SK-N-SH (cell line): ENCODE data around the gene RILPL1. TPM values are rescaled to one million over a fixed set of nuclear protein-coding genes. Genes with fewer than 3 reads are reported as not detected.

ENCODE experiments used
- CTCF ChIA-PET: fragments of 300-600, 350-600 bp; formaldehyde crosslinking; extraction: SDS; loops from one replicate; lab custom pipeline; 2021; lab: Yijun Ruan, JAX
- POLR2A ChIA-PET: fragments of 350-600 bp; sonication (Branson Sonifier 250); formaldehyde crosslinking; extraction: SDS; loops from one replicate; lab custom pipeline; 2020; ENCODE audit warnings: antibody characterized with exemption, inconsistent platforms; lab: Yijun Ruan, JAX
- DNase-seq: peaks from one replicate; pipeline ENCODE4 v3.0.0; 2012
- H2AFZ ChIP-seq: fragments of 200-600 bp; sonication (generic); 2 replicates; pipeline ENCODE4 v1.8.1; 2016; ENCODE audit warnings: antibody characterized with exemption, mild to moderate bottlenecking, low read depth
- H3F3A ChIP-seq: fragments of 200-600 bp; sonication (generic); replicated peaks from 2 replicates; pipeline ENCODE3; 2016; ENCODE audit warnings: antibody characterized with exemption, mild to moderate bottlenecking; ENCODE audit not compliant: insufficient read depth
- H3K27ac ChIP-seq, 2 experiments: fragments of 200-500 bp in 1 of 2; fragments of 200-600 bp in 1 of 2; sonication (Bioruptor generic) in 1 of 2; sonication (generic), shearing (Covaris generic) in 1 of 2; 2 replicates each; pipeline versions ENCODE4 v1.5.1 to v1.6.1; 2014 to 2016; ENCODE audit warnings: low read depth in 2 of 2, inconsistent platforms in 1 of 2, low read length in 1 of 2, mild to moderate bottlenecking in 1 of 2, mixed read lengths in 1 of 2
- H3K27me3 ChIP-seq: fragments of 200-600 bp; sonication (generic), shearing (Covaris generic); 2 replicates; pipeline ENCODE4 v1.6.1; 2016; ENCODE audit warnings: mixed run types; ENCODE audit not compliant: insufficient read depth
- H3K36me3 ChIP-seq, 2 experiments: fragments of 200-500 bp in 1 of 2; fragments of 200-600 bp in 1 of 2; sonication (Bioruptor generic) in 1 of 2; sonication (generic) in 1 of 2; replicated peaks in 1 of 2; 2 replicates each; pipeline versions ENCODE3 to v1.5.1; 2014 to 2016; ENCODE audit warnings: low read length in 1 of 2, mild to moderate bottlenecking in 1 of 2; ENCODE audit not compliant: insufficient read depth in 2 of 2, control insufficient read depth in 1 of 2
- H3K4me1 ChIP-seq, 2 experiments: fragments of 200-500 bp in 1 of 2; fragments of 200-600 bp in 1 of 2; sonication (Bioruptor generic) in 1 of 2; sonication (generic), shearing (Covaris generic) in 1 of 2; 2 replicates each; pipeline versions ENCODE4 v1.5.1 to v1.6.1; 2014 to 2016; ENCODE audit warnings: low read depth in 1 of 2, low read length in 1 of 2, mixed run types in 1 of 2; ENCODE audit not compliant: insufficient read depth in 2 of 2, control insufficient read depth in 1 of 2
- H3K4me2 ChIP-seq: fragments of 200-600 bp; sonication (generic), shearing (Covaris generic); 2 replicates; pipeline ENCODE4 v1.6.1; 2017; ENCODE audit warnings: mixed run types
- H3K4me3 ChIP-seq, 2 experiments: fragments of 200-500 bp in 1 of 2; fragments of 200-600 bp in 1 of 2; sonication (Bioruptor generic) in 1 of 2; sonication (generic), shearing (Covaris generic) in 1 of 2; 2 replicates each; pipeline versions ENCODE4 v1.5.1 to v1.8.1; 2014 to 2016; ENCODE audit warnings: low read depth in 2 of 2, inconsistent platforms in 1 of 2, low read length in 1 of 2, mild to moderate bottlenecking in 1 of 2, mixed read lengths in 1 of 2, moderate library complexity in 1 of 2
- H3K79me2 ChIP-seq: fragments of 200-600 bp; sonication (generic); 2 replicates; pipeline ENCODE4 v1.8.1; 2017; ENCODE audit warnings: mild to moderate bottlenecking; ENCODE audit not compliant: insufficient read depth
- H3K9ac ChIP-seq: fragments of 200-600 bp; sonication (generic); 2 replicates; pipeline ENCODE4 v1.6.1; 2017; ENCODE audit warnings: mixed run types
- H3K9me2 ChIP-seq: fragments of 200-600 bp; sonication (generic); 2 replicates; pipeline ENCODE4 v1.6.1; 2017; ENCODE audit warnings: mixed run types
- H3K9me3 ChIP-seq: fragments of 200-600 bp; sonication (generic); 2 replicates; pipeline ENCODE4 v1.6.1; 2017; ENCODE audit warnings: mixed run types, mild to moderate bottlenecking, moderate library complexity
- H4K20me1 ChIP-seq: fragments of 200-600 bp; sonication (generic); 2 replicates; pipeline ENCODE4 v1.6.1; 2017; ENCODE audit warnings: mild to moderate bottlenecking, mixed run types; ENCODE audit not compliant: insufficient read depth
- ELF1 ChIP-seq: IDR thresholded peaks from 2 replicates; pipeline ENCODE4 v1.4.0; 2012
- FOXJ3 ChIP-seq: sonication (generic); formaldehyde crosslinking; IDR thresholded peaks from 2 replicates; pipeline ENCODE4 v1.5.1; 2020; ENCODE audit warnings: mild to moderate bottlenecking, missing genetic modification reagents
- IRF3 ChIP-seq: fragments of 150-350 bp; IDR thresholded peaks from 2 replicates; pipeline ENCODE4 v1.6.1; 2016; ENCODE audit warnings: mild to moderate bottlenecking, low read depth, low read length
- MAX ChIP-seq: IDR thresholded peaks from 2 replicates; pipeline ENCODE4 v1.4.0; 2012; ENCODE audit warnings: low read depth
- MXI1 ChIP-seq: IDR thresholded peaks from 2 replicates; pipeline ENCODE4 v1.6.1; 2012; ENCODE audit warnings: mild to moderate bottlenecking, low read depth, low read length, improper control_type of control experiment
- POLR2AphosphoS5 ChIP-seq: IDR thresholded peaks from 2 replicates; pipeline ENCODE4 v1.6.1; 2012; ENCODE audit warnings: low read depth, low read length
- SMC3 ChIP-seq: IDR thresholded peaks from 2 replicates; pipeline ENCODE4 v1.6.1; 2012; ENCODE audit warnings: low read depth, low read length, improper control_type of control experiment
- TEAD4 ChIP-seq: IDR thresholded peaks from 2 replicates; pipeline ENCODE4 v1.4.0; 2012; ENCODE audit warnings: mild to moderate bottlenecking, borderline replicate concordance; ENCODE audit not compliant: insufficient read depth
- USF2 ChIP-seq: fragments of 150-350 bp; IDR thresholded peaks from 2 replicates; pipeline ENCODE4 v1.6.1; 2017; ENCODE audit warnings: antibody characterized with exemption, low read length, low read depth, borderline replicate concordance
- ZBTB33 ChIP-seq: IDR thresholded peaks from 2 replicates; pipeline ENCODE4 v1.4.0; 2012; ENCODE audit warnings: low read depth, borderline replicate concordance
- WGBS: methylation state at CpG from one replicate; pipeline ENCODE4 v1.1.6; 2017; ENCODE audit warnings: low lambda C conversion rate; 5-methylcytosine and 5-hydroxymethylcytosine counted together
- polyA plus RNA-seq, 3 experiments: library from polyadenylated mRNA; depleted of rRNA; stranded (reverse); fragments of >200 nt; gene quantifications; 2 replicates each; pipeline ENCODE4 v1.2.3, GENCODE V29; 2012

RILPL1 gene
- polyA plus RNA-seq, 1 of the 3 experiments (the other 2 are of a cell fraction): 32.6 TPM

- peak overlapping the region; percentile 71 to 85 for H3K4me3 ChIP-seq
- H4K20me1 ChIP-seq: 0 out of 2 replicates have a peak, but pooled peaks cover 6% of the 10 kb centered on the region
- H3K79me2 ChIP-seq: peaks cover 53% of the 10 kb centered on the region
- H2AFZ ChIP-seq: peak overlapping the region; percentile 72; the same call in 1 of the 2 replicates
- 12% methylated on average over 15 of the region's 79 CpGs for WGBS
- H3K4me2 ChIP-seq: peak overlapping the region; percentile 97
- H3K9ac ChIP-seq: peak overlapping the region; percentile 74
- ChIA-PET CTCF (interaction anchor here (0.6 to 1.7 kb wide), 6 partner anchors 11 to 794 kb away, joined by 3 to 6 read pairs (median 4); no protein-coding TSS in a partner anchor), POLR2A (interaction anchor here (0.6 kb wide), 2 partner anchors 60 to 1121 kb away, joined by 3 read pairs; no protein-coding TSS in a partner anchor)
- no peak for DNase-seq
- no peaks in the 10 kb centered on the region for H3K9me3 ChIP-seq
- peaks cover 5 to 24% of the 10 kb centered on the region in 2 experiments; a peak in 1 of 4 replicates for H3K4me1 ChIP-seq
- TF ChIP-seq POLR2AphosphoS5 (no peak), ELF1 (0 out of 2 replicates have a peak, but pooled peaks have one; percentile 16), TEAD4 (no peak), ZBTB33 (no peak), MXI1 (peak; percentile 58), IRF3 (no peak), FOXJ3 (CRISPR knock-in tag) (no peak), MAX (peak; percentile 77), USF2 (no peak), SMC3 (no peak)
- H3K36me3 ChIP-seq: peaks cover 2 to 6% of the 10 kb centered on the region in 2 experiments
- H3K27me3 ChIP-seq: no peaks in the 10 kb centered on the region
- H3F3A ChIP-seq: no peaks in the 10 kb centered on the region
- peak overlapping the region; percentile 10 to 66; a peak in 3 of 4 replicates for H3K27ac ChIP-seq
- H3K9me2 ChIP-seq: no peaks in the 10 kb centered on the region
Observed at GRCh38 chr12:123532808-123533649, 490 bp downstream of the RILPL1 start.
